Liver (tissue), 3 donors: ENCODE results near the gene ACACB.

ENCODE experiments used
- JUND ChIP-seq, 2 donors: IDR thresholded peaks; 2 replicates each; pipeline ENCODE4 v1.6.1; 2016; ENCODE audit warnings: antibody characterized with exemption in 2 of 2
- SP1 ChIP-seq: IDR thresholded peaks from 2 replicates; pipeline ENCODE4 v1.6.1; 2018; ENCODE audit warnings: antibody characterized with exemption, mild to moderate bottlenecking
- TF ChIP-seq, protein P1 (sequence below): fragments of 150-350 bp; IDR thresholded peaks from 2 replicates; pipeline ENCODE4 v1.5.1; 2017; ENCODE audit warnings: improper control_type of control experiment, low read depth, low read length; ENCODE audit not compliant: missing input control
- donor health status: healthy.
- donor health status: healthy.

DNA sequence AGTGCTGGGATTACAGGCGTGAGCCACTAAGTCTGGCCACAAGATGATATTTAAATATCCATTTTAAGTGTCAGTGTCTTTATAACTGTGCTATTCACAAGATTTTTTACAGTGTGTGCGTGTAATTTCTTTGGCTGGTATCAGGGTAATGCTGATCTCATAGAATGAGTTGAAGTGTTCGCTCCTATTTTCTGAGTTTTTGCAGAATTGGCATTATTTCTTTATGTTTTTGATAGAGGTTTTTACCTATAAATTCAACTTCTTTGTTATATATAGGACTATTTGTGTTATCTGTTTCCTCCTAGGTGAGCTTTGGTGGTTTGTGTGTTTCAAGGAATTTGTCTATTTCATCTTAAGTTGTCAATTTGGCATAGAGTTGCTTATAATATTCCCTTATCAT is 147.1 kb downstream of the ACACB start:
- TF ChIP-seq SP1 (no peak), JUND (IDR thresholded peaks at IDR 0.05) (no peak)
- TF ChIP-seq, protein P1, sequence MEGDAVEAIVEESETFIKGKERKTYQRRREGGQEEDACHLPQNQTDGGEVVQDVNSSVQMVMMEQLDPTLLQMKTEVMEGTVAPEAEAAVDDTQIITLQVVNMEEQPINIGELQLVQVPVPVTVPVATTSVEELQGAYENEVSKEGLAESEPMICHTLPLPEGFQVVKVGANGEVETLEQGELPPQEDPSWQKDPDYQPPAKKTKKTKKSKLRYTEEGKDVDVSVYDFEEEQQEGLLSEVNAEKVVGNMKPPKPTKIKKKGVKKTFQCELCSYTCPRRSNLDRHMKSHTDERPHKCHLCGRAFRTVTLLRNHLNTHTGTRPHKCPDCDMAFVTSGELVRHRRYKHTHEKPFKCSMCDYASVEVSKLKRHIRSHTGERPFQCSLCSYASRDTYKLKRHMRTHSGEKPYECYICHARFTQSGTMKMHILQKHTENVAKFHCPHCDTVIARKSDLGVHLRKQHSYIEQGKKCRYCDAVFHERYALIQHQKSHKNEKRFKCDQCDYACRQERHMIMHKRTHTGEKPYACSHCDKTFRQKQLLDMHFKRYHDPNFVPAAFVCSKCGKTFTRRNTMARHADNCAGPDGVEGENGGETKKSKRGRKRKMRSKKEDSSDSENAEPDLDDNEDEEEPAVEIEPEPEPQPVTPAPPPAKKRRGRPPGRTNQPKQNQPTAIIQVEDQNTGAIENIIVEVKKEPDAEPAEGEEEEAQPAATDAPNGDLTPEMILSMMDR = no peak
